NCI-H526 treated with DMSO at 0.1 percent for 48 hours (cell line): ENCODE data around the gene ACOX1.

ENCODE experiments used
- DNase-seq: peaks from one replicate; lab custom pipeline; 2025; lab: John Stamatoyannopoulos, UW

ACOX1 gene

DNA sequence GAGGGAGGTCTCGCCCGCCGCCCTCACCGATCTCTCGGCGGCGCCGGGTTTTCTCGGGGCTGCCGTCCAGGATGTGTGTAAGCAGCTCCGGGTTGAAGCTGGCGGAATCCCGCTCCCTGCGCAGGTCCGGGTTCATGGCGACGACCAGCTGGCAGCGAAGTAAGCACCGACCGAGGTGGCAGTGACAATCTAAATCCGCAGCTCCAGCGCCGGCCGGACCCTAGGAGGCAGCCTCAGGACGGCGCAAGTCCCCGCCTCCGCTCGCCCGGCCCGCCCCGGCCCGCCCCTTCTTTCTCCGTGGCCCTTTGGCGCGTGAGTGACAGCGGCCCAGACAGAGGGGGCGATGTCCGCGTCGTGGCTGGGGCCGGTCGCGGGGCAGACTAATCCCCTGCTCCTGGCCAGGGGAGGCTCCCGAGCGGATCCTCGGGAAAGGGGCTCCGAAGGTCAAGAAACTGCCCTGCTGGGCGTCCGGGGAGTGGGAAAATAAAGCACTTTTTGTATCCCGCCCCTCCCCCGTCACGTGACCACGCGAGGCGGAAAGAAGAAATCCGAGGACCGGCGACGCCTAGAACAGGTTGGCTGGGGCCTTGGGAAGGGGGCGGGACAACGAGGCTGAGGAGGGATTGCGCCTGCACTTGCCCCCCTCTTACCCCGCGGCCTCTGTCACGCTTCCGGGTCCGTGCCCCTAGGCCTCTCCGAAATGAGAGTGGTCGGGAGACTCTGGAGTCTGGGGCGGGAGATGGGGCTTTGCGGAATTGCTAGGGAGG is at the start of gene ACOX1, which contains the start of gene TEN1:
TSS of gene ACOX1 (minus strand) at position 229 of the 767 bp plus-strand sequence. CDS start at position 136, 93 bp downstream.
TSS of gene TEN1 (plus strand) at position 303 of the 767 bp plus-strand sequence. CDS start 6,953 bp downstream, outside the sequence.
- peak; percentile 92 for DNase-seq

DNA sequence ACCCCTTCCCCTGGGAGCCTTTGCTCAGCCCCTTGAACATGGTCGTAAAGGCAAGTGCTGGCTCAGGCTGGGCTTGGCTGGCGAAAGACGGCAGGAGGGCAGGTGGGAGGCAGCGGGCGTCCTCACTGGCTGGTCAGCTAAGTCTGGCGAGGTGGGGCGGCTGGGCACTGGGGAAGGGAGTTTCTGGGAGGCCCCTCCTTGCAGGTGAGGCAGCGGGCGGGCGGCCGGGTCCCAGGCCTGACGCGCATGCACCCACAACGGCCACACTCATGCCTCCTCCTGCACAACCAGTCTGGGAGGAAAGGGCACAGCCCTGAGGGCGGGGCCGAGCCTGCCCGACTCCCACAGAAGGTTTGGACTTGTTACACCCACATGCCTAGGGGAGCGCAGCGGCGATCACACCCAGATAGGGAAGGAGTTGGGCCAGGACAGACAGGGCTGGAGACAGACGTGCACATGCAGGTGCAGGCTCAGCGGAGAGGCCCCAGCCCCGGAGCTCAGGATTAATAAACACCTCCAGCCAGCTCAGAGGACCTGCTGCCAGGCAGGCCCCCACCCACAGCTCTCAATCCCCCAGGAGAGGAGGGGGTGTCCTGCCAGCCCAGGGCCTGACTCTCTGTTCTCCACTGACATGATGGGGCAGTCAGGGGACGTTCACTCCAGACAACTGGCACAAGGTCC is 48.3 kb upstream of the ACOX1 start, which contains the start of gene EVPL:
TSS of gene EVPL (minus strand) at position 148 of the 681 bp plus-strand sequence. CDS start at position 40, 108 bp downstream.
- peak; percentile 77 for DNase-seq

DNA sequence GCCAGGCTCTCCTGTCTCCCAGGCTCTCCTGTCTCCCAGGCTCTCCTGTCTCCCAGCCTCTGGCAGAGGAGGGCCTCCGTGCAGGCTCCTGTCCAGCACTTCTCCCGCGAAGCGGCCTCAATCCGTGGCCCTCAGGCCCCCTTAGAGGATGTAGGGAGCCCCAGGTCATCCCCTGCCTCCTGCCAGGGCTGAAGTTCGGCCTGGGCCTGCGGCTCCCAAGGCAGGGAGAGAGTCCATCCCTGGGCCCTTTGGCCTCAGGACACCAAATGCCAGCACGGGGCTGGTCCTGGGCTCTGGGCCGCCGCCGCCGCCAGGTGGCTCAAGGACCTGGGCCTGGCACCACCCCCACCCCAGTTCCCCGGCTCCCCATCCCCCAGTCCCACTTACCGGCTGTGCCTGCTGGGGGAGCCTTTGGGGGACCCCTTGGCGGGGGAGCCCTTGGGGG is 47.8 kb upstream of the ACOX1 start:
- no peak for DNase-seq

DNA sequence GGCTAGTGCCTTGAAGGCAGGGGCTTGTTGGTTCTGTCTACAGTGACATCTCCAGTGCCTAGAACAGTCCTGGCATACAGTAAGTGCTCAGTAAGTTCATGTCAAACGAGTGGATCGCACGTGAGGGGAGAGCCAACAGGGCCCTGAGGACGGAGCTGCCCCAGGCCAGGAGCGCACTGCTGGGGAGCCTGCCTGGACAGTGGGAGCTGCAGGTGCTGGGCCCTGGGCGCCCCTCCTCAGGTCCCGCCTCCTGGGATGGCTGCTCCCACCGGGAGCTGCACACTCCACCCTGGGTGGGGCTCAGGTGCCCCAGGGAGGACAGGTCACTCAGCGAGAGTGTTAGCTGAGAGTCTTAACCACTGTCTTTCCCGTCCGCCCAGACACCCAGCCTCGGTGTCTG is 46.3 kb upstream of the ACOX1 start:
- no peak for DNase-seq

DNA sequence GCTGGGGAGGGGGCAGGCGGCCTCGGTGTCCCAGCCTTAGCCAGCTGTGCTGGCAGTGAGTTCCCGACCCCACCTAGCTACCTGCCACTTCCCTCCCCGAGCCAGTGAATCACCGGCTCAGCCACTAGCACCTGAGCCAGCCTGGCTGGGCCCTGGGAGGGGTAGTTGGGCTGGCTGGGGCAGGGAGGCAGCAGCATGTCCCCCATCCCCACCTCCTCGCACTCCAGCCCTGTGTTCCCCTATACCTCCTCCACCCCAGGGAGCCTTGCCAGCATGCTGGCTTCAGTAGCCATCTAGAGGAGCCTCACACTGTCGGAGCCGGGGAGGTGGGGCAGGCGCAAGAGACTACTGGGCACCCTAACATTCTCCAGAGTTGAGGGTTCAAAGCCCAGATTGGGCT is 45.4 kb upstream of the ACOX1 start:
- no peak for DNase-seq

DNA sequence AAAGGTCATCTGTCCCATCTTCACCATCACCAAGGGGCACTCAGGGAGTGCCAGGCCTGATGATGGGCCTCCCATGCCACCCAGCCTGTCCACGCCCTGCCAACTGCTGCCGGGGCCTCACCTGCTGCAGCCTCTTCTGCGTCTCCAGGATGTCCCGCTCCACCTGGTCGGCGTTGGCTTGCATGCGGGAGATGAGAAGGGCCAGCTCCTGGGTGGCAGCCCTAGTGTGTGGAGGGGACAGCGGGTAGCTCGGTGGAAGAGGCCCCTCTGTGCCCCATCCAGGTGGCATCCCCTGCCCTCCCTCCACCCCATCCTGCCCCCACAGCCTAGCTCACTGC is 44.9 kb upstream of the ACOX1 start:
- DNase-seq: no peak

DNA sequence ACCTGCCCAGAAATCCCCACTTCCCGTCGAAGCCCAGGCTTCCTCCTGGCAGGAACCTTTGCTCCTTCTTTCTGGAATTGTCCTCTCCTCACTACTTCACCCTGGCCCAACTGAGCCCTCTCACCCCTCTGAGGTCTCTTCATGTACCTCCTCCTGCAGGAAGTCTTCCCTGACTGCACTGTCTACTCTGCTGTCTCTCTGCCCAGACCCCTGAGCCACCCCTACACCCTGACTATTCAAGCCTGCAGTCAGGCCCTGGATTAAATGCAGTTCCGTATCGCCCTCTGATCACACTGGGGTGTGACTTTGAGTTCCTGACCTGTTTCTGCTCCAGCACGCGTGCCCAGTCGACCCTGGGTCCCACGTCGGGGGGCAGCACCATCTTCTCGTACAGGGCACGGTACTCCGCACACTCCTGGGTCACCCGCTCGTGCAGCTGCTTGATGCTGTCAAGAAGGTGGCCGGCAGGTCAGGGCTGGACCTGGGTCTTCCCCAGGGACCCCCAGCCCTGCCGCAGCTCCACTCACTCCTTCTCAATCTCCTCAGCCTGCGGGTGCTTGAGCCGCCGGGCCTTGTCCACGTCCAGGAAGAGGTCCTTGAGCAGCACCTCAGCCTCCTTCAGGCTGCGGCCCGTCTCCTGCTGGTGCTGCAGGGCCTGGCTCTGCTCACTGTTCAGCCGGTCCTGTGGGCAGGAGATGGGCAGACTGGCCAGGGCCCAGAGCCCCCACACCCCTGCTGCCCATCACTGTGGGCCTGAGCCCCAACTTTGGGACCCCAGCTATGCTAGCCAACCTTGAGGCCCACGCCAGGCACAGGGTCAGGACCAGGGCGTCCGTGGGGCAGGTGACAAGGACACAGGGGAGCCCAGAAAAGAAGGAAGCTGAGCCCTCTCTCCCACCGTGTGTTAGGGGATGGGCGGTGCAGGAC is 44.3 kb upstream of the ACOX1 start:
- no peak for DNase-seq

DNA sequence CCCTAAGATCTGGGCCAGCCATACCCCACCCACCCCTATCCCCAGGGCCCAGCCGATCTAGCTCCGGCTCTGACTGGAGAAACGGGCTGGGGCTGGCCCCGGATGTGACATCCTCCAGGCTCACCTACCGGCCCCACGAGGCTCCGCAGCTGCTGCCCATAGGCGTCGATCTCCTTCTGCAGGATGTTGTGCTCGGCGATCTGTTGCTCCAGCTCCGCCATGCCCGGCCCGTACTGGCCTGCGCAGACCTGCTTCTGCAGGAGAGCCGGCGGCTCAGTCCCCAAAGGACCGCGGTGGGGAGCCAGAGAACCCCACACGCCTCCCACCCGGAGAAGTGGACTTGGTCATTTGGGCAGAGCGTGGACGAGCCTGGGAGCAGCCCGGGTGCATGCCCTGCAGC is 43.3 kb upstream of the ACOX1 start:
- DNase-seq: no peak

DNA sequence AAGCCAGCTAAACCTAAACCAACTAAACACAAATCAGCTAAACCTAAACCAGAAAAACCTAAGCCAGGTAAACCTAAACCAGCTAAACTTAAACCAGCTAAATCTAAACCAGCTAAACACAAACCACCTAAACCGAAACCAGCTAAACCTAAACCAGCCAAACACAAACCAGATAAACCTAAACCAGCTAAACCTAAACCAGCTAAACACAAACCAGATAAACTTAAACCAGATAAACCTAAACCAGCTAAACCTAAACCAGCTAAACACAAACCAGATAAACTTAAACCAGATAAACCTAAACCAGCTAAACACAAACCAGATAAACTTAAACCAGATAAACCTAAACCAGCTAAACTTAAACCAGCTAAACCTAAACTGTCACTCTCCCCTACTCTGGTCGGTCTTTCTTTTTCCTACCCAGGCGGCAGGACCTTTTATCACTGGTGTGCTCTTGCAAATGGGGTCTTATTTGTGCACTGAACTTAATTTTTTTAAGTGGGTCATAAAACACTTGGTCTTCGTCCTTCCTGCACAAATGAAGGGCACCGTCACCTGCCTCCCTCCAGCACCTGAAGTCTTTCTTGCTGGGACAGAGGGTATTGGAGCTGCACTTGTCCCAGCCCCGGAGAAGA is 41.0 kb upstream of the ACOX1 start:
- DNase-seq: no peak

DNA sequence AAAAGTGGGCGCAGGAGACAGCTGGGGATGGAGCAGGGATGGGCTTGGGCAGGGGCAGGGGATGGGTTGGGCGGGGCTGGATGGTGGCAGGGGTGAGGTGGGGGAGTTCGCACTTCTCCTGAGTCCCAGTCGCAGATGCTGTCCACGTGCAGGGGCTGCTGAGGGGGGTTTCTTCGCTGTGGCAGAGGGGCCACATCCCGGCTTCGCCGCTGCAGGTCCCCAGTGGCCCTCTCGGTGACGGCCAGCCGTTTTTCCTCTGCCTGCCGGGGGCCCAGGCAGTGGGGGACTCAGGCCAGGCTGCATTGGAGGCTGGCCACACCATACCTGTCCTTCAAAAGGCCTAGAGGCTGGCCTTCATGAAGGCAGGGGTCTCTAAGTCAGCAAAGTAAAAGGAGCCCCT is 39.8 kb upstream of the ACOX1 start:
- no peak for DNase-seq

DNA sequence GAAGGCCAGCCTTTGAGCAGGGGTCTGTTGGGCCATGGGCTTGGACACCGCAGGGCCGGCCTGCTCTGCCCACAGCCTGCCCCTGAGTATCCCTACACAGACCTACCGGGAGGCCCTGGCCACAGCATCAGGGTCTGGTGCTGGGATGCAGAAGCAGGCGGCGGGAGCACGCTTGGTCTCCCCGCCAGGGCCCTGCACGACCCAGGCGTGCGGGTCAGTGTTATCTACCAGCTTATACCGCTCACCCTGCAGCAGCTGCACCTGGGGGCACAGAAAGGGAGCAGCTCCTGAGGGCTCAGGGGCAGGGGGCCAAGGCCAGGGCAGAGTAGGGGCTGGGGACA is 39.3 kb upstream of the ACOX1 start:
- DNase-seq: no peak

DNA sequence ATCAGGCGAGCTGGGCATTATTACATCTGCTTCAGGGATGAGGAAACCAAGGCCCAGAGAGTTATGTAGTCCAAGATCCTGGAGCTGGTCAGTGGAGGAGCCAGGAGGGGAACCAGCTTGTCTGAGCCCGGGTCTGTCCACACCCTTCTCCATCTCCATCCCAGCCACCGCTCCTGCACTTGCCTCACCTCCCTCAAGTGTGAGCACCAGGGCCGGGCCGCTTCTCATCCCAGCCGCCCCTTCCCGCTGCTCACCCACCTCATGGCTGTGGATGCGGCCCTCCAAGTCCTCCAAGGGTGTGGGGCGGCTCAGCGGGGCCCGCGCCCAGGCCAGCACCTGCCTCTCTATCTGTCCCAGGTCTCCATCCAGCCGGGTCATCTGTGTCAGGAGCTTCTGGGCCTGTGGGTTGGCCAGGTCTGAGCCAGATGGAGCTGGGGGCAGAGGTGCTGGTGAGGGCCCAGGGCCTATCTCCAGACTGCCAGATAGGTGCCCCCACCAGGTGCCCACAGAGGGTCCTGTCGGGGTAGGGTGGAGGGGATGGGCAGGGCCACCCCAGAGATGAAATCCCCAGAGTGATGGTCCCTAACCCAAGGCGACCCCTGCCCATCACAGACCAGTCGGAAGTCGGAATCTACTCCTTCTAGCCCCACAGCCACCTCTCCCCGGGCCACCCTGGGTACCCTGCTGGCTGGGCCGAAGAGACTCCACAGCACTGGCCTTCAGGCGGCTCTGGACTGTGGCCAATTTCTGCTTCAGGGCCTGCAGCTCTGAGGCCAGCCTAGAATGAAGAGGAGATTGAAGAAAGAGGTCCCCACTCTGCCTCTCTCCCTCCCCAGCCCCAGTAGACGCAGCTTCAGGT is 38.7 kb upstream of the ACOX1 start:
- DNase-seq: no peak

DNA sequence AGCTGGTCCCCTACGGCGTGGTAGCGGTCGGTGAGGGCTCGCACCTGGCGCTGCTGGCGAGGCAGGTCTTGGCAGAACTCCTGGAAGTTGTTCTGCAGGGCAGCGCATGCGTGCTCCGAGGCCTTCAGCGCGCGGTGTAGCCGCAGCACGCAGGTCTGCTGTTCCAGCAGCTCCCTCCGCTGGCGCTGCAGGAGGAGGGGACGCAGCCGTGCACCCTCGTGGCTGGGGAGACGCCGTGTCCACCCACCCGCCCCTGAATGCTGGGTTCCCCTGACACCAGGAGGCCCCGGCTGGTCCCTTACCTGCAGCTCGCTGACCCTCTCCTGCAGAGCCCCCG is 35.9 kb upstream of the ACOX1 start:
- no peak for DNase-seq

DNA sequence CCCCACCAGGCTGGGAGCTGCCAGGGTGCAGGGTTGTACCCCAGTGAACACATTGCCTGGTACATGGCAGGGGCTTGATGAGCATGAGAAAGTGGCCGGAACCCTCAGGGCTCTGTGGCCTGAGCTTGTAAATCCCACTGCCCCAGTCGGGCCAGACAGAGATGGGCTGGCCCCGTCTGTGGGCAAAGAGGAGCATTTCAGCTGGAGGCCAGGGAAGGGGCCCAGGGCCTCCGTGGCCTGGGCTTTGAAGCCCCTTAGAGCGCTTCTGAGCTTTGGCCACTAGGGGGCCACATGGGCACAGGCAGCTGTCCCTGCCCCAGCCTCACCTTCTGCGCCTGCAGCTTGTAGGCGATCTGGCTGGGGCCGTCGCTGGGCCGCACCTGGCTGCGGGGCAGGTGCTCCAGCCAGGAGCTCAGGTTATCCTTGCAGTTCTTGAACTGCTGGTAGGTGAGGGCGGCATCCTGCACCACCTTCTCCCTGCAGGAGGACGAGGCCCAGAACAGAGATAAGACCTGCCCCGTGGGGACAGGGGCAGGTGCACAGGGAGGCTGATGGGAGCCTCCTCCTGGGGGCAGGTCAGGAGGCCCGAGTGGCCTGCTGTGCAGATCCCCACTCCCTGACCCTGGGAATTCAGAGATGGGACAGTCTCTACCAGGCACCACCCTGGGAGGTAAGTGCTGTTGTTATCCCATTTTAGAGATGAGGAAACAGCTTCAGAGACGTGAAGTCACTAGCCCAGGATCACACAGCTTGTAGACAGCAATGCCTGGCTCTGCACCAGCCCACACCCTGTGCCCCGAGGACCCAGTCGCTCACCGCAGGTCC is 35.3 kb upstream of the ACOX1 start:
- DNase-seq: peak; percentile 65

DNA sequence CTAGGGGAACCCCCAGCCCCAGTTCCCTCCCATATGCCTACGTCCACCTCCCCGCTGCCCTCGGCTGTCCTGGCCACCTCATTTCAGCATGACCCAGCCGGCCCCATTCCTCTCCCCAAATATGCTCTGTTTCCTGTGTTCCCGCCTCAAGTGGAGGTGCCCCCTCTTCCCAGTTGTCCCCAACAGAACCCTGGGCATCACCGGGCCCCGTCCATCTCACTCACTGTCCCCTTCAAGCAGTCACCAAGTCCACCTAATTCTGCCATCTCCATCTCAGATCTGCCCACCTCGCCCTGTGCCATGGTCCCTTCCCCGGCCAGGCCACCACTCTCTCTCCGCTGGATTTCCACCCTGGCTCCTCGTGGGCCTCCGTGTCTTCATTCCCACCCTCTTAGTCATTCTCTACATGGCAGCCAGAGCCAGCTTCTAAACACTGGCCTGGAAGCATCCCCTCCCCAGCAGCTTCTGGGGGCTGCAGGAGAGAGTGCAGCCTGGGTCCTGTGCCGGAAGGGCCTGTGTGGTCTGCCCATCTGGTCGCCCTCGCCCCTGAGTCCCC is 34.5 kb upstream of the ACOX1 start:
- DNase-seq: no peak

DNA sequence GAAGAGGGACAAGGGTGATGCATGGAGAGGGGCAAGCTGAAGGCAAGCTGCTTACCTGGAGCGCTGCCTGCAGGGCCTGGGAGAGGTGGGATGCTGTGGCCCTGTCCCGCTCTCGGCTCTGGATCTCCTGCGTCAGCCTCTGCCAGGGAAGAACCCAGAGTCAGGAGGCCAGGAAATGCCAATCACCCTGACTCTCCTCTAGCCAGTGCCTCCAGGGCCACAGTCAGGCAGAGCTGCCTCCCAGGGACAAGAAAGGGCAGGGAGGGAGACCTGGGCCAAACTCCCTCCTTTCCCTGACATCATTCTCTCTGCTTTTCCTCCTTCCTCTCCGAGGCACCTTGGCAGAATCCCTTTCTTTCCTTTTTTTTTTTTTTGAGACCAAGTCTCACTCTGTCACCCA is 33.0 kb upstream of the ACOX1 start:
- DNase-seq: no peak

DNA sequence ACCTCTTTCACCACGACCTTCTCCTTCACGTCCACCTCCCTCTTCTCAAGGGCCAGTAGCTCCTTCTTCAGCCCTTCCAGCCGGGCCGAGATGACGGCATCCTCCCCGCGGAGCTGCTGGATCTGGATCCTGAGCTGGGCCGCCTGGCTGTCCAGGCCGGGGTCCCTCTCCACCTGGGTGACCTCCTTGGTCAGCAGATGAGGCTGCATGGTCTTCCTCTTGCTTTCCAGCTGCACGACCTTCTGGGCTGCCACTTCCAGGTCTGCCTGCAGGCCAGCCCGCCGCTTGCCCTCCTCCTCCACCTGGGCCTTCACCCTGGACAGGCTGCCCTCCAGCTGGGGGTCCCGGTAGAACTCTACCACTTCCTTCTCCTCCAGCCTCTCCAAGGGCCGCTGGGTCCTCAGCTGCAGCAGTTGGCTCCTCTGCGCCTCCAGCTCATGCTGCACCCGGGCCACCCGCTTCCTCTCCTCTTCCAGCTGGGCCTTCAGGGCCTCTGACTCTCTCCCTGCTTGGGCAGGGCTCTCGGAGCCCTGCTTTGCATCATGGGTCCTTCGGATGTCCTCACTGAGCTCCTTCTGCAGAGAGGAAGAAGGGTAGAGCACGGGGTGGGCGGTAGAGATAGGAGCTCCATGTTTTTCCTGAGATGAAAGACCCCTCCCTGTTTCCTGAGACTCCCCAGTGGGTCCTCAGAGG is 31.1 kb upstream of the ACOX1 start:
- no peak for DNase-seq

DNA sequence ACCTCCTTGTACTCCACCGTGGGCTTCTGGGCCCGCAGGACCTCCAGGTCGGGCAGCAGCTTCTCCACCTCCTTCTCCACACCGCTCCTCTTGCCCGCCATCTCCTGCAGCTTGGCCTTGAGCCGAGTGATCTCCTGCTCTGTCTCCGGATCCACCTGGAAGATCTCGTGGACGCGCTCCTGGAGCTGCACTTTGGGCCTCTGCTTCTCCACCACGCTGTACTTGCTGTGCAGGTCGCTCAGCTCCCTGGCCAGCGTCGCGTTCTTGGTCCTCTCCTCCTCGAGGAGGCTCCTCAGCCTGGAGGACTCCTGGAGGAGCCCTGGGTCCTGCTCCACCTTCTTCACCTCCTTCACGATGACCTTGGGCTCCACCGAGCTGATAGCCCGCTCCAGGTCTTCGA is 30.5 kb upstream of the ACOX1 start:
- DNase-seq: no peak
